Epithelial cell of esophagus (primary cell): ENCODE measurements around the gene TTYH3.

Experiments used
- DNase-seq: peaks from one replicate; pipeline ENCODE4 v3.0.0; 2010; ENCODE audit warnings: low read depth
- H3K4me3 ChIP-seq: 2 replicates; pipeline ENCODE4 v1.5.1; 2011; ENCODE audit warnings: mild to moderate bottlenecking, low read length, control low read depth
- TF ChIP-seq, protein P1 (sequence below): IDR thresholded peaks from 2 replicates; pipeline ENCODE4 v1.5.1; 2011; ENCODE audit warnings: low read depth, mild to moderate bottlenecking, low read length, control low read depth, inconsistent platforms; ENCODE audit not compliant: insufficient read depth; ENCODE audit errors: missing control alignments

The TTYH3 gene

DNA sequence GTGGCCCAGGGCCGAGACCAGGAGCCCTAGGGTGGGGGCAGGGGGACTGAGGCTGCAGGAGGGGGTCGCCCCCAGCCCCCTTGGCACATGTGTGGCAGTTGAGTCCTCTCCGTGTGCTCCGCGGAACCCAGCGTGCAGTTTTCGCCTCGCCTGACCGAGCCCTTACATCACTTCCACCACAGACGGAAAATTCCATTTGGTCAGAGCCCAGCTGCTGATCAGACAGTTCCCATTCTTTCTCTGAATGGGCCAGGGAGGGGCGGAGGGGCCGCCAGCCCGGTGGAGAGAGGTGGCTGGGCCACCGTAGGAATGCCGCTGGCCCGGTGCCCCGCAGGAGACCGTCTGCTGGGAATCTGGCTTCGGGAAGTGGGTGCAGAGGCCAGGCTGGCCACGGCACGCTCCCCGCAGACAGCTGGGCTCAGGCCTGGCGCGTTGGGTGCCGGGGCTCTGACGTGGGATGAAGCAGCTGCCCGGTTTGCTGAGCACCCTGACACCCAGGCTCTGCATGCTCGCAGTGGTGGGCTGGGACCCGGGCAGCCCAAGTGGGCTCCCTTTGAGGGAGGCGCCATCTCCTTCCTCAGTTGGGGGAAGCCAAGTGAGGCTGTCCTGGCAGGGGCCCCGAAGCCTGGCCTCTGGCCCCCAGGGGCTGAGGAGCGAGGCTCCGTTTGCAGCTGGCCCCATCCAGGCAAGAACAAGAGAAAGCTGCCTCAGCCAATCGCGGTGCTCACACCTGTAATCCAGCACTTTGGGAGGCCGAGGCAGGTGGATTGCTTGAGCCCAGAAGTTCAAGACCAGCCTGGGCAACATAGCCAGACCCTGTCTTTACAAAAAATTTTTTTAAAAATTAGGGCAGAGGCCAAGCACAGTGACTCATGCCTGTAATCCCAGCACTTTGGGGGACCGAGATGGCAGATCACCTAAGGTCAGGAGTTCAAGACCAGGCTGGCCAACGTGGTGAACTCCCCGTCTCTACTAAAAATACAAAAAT lies 9.9 kb downstream of the TTYH3 start:
- TF ChIP-seq, protein P1, sequence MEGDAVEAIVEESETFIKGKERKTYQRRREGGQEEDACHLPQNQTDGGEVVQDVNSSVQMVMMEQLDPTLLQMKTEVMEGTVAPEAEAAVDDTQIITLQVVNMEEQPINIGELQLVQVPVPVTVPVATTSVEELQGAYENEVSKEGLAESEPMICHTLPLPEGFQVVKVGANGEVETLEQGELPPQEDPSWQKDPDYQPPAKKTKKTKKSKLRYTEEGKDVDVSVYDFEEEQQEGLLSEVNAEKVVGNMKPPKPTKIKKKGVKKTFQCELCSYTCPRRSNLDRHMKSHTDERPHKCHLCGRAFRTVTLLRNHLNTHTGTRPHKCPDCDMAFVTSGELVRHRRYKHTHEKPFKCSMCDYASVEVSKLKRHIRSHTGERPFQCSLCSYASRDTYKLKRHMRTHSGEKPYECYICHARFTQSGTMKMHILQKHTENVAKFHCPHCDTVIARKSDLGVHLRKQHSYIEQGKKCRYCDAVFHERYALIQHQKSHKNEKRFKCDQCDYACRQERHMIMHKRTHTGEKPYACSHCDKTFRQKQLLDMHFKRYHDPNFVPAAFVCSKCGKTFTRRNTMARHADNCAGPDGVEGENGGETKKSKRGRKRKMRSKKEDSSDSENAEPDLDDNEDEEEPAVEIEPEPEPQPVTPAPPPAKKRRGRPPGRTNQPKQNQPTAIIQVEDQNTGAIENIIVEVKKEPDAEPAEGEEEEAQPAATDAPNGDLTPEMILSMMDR: no peak
- no peak overlapping the region for H3K4me3 ChIP-seq
- DNase-seq: peak; percentile 55

DNA sequence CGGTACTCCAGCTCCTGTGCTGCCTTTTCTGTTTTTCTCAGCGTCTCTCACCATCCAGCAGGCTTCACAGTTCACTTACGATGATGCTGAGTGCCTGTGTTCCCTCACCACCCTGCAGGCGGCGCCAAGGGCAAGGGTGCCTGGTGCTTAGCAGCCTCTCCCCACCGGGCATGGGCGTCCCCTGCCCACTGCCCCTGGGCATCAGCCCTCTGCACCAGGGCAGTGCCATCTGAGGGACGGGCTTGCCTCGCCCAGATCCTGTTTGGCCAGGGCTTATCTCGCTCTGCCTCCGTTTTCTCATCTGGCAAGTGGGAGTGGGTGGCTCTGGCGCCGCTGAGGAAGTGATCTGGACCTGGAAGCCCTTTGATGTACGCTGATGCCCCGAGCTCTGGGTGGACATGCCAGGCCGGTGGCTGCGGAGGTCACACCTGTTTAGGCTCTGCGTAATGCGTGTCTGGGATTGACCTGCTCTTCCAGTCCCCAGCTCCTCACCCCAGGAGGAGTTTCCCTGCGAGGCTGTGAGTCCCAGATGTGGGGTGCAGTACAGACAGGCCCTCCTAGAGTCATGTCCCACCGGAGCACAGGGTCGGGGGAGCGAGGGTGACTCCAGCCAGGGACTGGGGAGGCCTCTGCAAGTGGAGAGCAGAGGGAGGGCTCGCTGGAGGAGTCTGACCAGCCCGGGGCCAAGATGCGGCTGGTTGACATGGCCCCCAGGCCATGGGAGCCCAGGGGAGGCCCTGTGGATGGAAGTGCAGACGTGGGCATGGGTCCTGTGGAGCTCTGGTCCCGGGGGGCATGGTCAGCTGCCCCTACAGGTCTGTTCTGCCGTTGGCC lies 11.8 kb downstream of the TTYH3 start:
- no peak for DNase-seq
- H3K4me3 ChIP-seq: no peak overlapping the region

DNA sequence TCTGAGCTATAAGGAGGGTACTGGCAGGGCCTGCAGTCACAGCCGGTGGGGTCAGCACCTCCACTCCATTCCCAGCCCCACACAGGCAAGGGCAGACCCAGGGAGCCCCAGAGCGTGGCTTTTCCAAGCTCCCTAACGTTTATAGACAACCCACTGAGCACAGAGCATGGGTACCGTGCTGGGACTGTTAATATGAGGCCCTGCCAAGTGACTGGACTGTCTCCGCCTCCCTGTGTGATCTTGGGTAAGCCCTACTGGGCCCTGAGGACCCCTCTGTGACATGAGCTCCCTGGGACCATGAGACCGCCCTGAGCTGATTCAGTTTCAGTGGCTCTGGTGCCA lies 12.4 kb downstream of the TTYH3 start:
- H3K4me3 ChIP-seq: no peak overlapping the region
- no peak for DNase-seq
- TF ChIP-seq, protein P1: no peak

More for the DNA sequence above, 11.8 kb downstream of the TTYH3 start:
- TF ChIP-seq, protein P1: peak; percentile 22

DNA sequence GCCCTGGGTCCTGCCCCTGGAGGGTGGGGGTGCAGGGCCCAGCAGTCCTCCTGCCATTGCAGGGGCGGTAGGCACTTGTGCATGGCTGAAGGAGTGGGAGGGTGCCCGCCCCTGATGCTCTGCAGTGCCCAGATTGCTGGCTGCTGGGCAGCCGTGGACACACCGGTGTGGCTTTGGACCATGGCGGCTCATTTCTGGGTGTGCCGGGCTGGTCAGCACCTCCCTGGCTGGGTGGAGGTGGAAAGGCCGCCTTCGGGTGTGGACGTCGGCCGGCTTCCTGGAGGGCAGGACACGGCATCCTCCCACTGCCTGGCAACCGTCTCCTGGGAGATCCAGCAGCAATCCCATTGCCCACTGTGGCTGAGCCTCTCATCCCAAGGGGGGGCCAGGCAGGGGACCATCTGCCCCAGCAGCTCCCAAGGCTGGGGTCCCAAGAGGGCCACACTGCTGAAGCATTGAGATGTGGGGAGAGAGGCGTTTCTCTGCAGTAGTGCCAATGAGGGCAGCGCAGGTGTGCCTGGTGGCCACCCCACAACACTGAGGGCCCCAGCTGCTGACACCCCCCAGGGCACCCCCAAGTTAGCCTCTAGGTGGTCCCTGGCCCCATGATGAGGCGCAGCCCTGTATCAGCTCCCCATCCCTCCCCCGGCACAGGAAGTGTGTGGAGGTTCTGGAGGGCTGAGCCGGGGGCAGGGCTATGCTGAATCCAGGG lies 12.9 kb downstream of the TTYH3 start:
- no peak overlapping the region for H3K4me3 ChIP-seq
- DNase-seq: no peak

DNA sequence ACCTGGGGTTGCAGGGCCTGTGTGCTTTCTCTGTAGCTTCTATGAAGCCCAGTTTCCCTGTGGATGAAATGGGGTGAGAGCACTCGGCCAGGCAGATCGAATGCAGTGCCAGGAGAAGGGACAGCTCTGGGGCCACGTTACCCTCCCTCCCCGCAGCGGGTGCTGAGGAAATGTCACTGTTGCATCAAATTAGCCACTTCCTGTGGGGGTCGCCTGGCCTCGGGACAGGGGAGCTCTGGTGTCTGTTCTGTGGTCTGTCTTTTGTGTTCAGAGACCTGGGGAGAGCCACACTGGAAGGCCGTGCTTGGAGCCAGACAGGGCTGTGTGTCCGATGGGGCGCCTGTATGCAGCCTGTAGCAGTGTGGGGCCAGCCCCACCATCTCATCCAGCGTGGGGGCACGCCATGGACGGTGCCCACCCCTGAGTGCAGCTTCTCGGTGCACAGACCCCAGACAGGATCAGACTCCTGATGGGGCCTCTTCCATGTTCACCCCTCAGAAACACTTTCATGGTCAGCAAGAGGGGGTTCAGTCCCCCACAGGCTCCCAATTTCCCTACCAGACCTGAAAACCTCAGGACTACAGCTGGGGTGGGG lies 13.6 kb downstream of the TTYH3 start:
- no peak for DNase-seq
- no peak overlapping the region for H3K4me3 ChIP-seq
- TF ChIP-seq, protein P1: no peak

More for the DNA sequence above, 12.9 kb downstream of the TTYH3 start:
- TF ChIP-seq, protein P1: no peak

DNA sequence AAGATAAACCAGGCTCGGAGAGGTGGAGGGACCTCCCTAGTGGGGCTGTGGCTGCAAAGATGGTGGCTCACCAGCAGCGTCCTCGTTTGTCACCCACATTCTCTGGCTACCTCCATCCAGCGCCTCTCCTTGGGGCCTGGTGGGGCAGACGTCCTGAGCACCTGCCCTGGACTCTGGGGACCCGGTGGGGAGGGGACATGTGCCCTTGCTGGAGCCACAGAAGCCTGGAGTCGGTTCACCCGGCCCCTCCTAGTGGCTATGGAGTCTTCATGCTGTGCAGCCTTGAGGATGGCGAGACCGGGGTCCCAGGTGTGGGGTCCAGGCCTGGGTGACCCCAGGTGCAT lies 14.5 kb downstream of the TTYH3 start:
- DNase-seq: no peak
- TF ChIP-seq, protein P1: no peak
- no peak overlapping the region for H3K4me3 ChIP-seq
